ENCODE measurements around the gene RNF212B. TPM values are rescaled to one million over a fixed set of nuclear protein-coding genes. Genes with fewer than 3 reads are reported as not detected.

The RNF212B gene
- total and polyA plus RNA-seq, 2 of the 13 experiments (the other 11 are each of a cell fraction or from before 2014, with no cell fraction given) = 0.05 TPM; not detected in 1

DNA sequence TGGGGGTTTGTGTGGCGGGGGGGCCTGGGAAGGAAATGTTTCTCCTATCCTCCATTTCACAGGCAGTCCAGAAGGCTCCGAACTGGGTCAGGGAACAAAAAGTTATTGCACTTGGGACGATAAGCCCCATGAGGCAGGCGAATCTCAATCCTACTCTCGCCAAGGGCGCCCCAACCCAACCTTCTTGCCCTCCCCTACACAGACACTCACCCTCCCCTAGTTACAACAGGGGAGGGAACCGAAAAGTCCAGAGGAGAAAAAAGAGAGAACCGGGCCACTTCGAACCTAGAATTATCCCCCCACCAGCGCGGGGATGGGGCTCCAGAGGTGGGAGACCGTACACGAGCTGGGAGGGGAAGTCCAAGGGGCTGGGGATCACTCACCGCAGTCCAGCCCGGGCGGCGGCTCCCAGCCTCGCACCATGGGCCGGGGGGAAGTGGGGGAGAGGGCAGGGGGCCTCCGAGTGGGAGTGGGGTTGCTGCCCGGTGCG lies 47.8 kb downstream of the RNF212B start (continued):
- TF ChIP-seq HOXA9 (CRISPR knock-in tag; IDR thresholded peaks at IDR 0.05; ENCODE audit: borderline replicate concordance) = no peak
- TF ChIP-seq TOE1 (CRISPR knock-in tag; IDR thresholded peaks at IDR 0.05) = no peak
- TF ChIP-seq ZNF260 (CRISPR knock-in tag; IDR thresholded peaks at IDR 0.05; ENCODE audit: borderline replicate concordance, low read depth) = no peak
- TF ChIP-seq ATF2 (CRISPR knock-in tag; IDR thresholded peaks at IDR 0.05) = no peak
- 0 out of 2 replicates have a peak, but pooled peaks have one; percentile 27 for TF ChIP-seq ATRX (CRISPR knock-in tag; IDR thresholded peaks at IDR 0.05; ENCODE audit: borderline replicate concordance)
- no peak for TF ChIP-seq RFX5 (IDR thresholded peaks at IDR 0.05; ENCODE audit: low read depth, low read length)
- TF ChIP-seq SATB2 (CRISPR knock-in tag; IDR thresholded peaks at IDR 0.05) = no peak
- no peak for TF ChIP-seq NR2C2 (CRISPR knock-in tag; IDR thresholded peaks at IDR 0.05; ENCODE audit: borderline replicate concordance)
- TF ChIP-seq, protein P1, sequence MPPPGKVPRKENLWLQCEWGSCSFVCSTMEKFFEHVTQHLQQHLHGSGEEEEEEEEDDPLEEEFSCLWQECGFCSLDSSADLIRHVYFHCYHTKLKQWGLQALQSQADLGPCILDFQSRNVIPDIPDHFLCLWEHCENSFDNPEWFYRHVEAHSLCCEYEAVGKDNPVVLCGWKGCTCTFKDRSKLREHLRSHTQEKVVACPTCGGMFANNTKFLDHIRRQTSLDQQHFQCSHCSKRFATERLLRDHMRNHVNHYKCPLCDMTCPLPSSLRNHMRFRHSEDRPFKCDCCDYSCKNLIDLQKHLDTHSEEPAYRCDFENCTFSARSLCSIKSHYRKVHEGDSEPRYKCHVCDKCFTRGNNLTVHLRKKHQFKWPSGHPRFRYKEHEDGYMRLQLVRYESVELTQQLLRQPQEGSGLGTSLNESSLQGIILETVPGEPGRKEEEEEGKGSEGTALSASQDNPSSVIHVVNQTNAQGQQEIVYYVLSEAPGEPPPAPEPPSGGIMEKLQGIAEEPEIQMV (CRISPR knock-in tag; IDR thresholded peaks at IDR 0.05; ENCODE audit: low read depth) = 0 out of 2 replicates have a peak, but pooled peaks have one; percentile 5
- TF ChIP-seq MED13 (CRISPR knock-in tag; IDR thresholded peaks at IDR 0.05) = no peak
- 0 out of 2 replicates have a peak, but pooled peaks have one; percentile 58 for TF ChIP-seq ZNF557 (CRISPR knock-in tag; IDR thresholded peaks at IDR 0.05)
- TF ChIP-seq SALL1 (CRISPR knock-in tag; IDR thresholded peaks at IDR 0.05) = no peak
- TF ChIP-seq ZSCAN21 (CRISPR knock-in tag; IDR thresholded peaks at IDR 0.05; ENCODE audit: borderline replicate concordance) = no peak
- TF ChIP-seq ZNF543 (CRISPR knock-in tag; IDR thresholded peaks at IDR 0.05) = no peak
- TF ChIP-seq HDAC1 (CRISPR knock-in tag; IDR thresholded peaks at IDR 0.05) = peak; percentile 6; the same call in 1 of the 2 replicates
- no peak; the same call in 1 of the 2 replicates for TF ChIP-seq TBX3 (IDR thresholded peaks at IDR 0.05; ENCODE audit: borderline replicate concordance)
- no peak for TF ChIP-seq ZBTB8A (CRISPR knock-in tag; IDR thresholded peaks at IDR 0.05; ENCODE audit: borderline replicate concordance, low read depth)
- TF ChIP-seq ZNF83 (CRISPR knock-in tag; IDR thresholded peaks at IDR 0.05; ENCODE audit: borderline replicate concordance) = no peak; the same call in 1 of the 2 replicates
- TF ChIP-seq LCORL (IDR thresholded peaks at IDR 0.05) = no peak
- TF ChIP-seq LCORL (CRISPR knock-in tag; IDR thresholded peaks at IDR 0.05) = no peak
- TF ChIP-seq, protein P2, sequence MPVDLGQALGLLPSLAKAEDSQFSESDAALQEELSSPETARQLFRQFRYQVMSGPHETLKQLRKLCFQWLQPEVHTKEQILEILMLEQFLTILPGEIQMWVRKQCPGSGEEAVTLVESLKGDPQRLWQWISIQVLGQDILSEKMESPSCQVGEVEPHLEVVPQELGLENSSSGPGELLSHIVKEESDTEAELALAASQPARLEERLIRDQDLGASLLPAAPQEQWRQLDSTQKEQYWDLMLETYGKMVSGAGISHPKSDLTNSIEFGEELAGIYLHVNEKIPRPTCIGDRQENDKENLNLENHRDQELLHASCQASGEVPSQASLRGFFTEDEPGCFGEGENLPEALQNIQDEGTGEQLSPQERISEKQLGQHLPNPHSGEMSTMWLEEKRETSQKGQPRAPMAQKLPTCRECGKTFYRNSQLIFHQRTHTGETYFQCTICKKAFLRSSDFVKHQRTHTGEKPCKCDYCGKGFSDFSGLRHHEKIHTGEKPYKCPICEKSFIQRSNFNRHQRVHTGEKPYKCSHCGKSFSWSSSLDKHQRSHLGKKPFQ (CRISPR knock-in tag; IDR thresholded peaks at IDR 0.05; ENCODE audit: insufficient replicate concordance) = peak; percentile 7
- TF ChIP-seq BCLAF1 (IDR thresholded peaks at IDR 0.05) = no peak
- no peak for TF ChIP-seq ZNF709 (CRISPR knock-in tag; IDR thresholded peaks at IDR 0.05)
- TF ChIP-seq ZNF496 (CRISPR knock-in tag; IDR thresholded peaks at IDR 0.05; ENCODE audit: insufficient replicate concordance) = no peak

Measured in HepG2 (cell line).